H9 (cell line): ENCODE measurements around the gene TSFM. TPM values are rescaled to one million over a fixed set of nuclear protein-coding genes. Genes with fewer than 3 reads are reported as not detected.

ENCODE experiments used
- DNase-seq: peaks from one replicate; pipeline ENCODE4 v3.0.0-alpha.2; 2017
- H2AFZ ChIP-seq: one replicate; pipeline ENCODE4 v1.6.1; 2013; ENCODE audit warnings: mild to moderate bottlenecking, low read length, control low read depth, moderate library complexity
- H2AK5ac ChIP-seq: 2 replicates; pipeline ENCODE4 v1.6.1; 2013; ENCODE audit warnings: low read length, control low read depth, mixed read lengths; ENCODE audit not compliant: insufficient read length
- H2BK120ac ChIP-seq: one replicate; pipeline ENCODE4 v1.6.1; 2013; ENCODE audit warnings: low read depth, mild to moderate bottlenecking, low read length, control low read depth, inconsistent platforms; ENCODE audit not compliant: poor library complexity, severe bottlenecking
- H2BK12ac ChIP-seq: 2 replicates; pipeline ENCODE4 v1.6.1; 2013; ENCODE audit warnings: low read length, control low read depth, mixed read lengths, low read depth; ENCODE audit not compliant: insufficient read length
- H2BK15ac ChIP-seq: 2 replicates; pipeline ENCODE4 v1.6.1; 2013; ENCODE audit warnings: low read depth, low read length, control low read depth
- H2BK20ac ChIP-seq: one replicate; pipeline ENCODE4 v1.6.1; 2013; ENCODE audit warnings: low read depth, mild to moderate bottlenecking, low read length, control low read depth, inconsistent platforms; ENCODE audit not compliant: poor library complexity, severe bottlenecking
- H2BK5ac ChIP-seq: 2 replicates; pipeline ENCODE4 v1.6.1; 2013; ENCODE audit warnings: low read length, control low read depth, mixed read lengths; ENCODE audit not compliant: insufficient read length
- H3K14ac ChIP-seq: 2 replicates; pipeline ENCODE4 v1.6.1; 2013; ENCODE audit warnings: low read length, control low read depth; ENCODE audit not compliant: insufficient read depth
- H3K18ac ChIP-seq: 2 replicates; pipeline ENCODE4 v1.6.1; 2013; ENCODE audit warnings: low read depth, mild to moderate bottlenecking, mixed read lengths, low read length, control low read depth; ENCODE audit not compliant: insufficient read length
- H3K23ac ChIP-seq: 2 replicates; pipeline ENCODE4 v1.6.1; 2013; ENCODE audit warnings: low read length, control low read depth, mixed read lengths, low read depth; ENCODE audit not compliant: insufficient read length
- H3K23me2 ChIP-seq: 2 replicates; pipeline ENCODE4 v1.6.1; 2013; ENCODE audit warnings: low read depth, mild to moderate bottlenecking, mixed read lengths, low read length, control low read depth; ENCODE audit not compliant: insufficient read length, poor library complexity, severe bottlenecking
- H3K27ac ChIP-seq: 2 replicates; pipeline ENCODE4 v1.5.1; 2013; ENCODE audit warnings: low read length, control low read depth, mixed read lengths, low read depth; ENCODE audit not compliant: insufficient read length
- H3K27me3 ChIP-seq: 2 replicates; pipeline ENCODE4 v1.6.1; 2013; ENCODE audit warnings: low read length, control low read depth, inconsistent platforms; ENCODE audit not compliant: insufficient read depth
- H3K4ac ChIP-seq: 2 replicates; pipeline ENCODE4 v1.6.1; 2013; ENCODE audit warnings: low read depth, mild to moderate bottlenecking, control low read depth, inconsistent platforms, low read length, moderate library complexity
- H3K4me1 ChIP-seq: 2 replicates; pipeline ENCODE4 v1.6.1; 2013; ENCODE audit warnings: low read length, control low read depth, inconsistent platforms; ENCODE audit not compliant: insufficient read depth
- H3K4me2 ChIP-seq: 2 replicates; pipeline ENCODE4 v1.6.1; 2013; ENCODE audit warnings: low read length, control low read depth, mixed read lengths; ENCODE audit not compliant: insufficient read length, insufficient read depth
- H3K56ac ChIP-seq: 2 replicates; pipeline ENCODE4 v1.6.1; 2013; ENCODE audit warnings: low read depth, mild to moderate bottlenecking, mixed read lengths, low read length, control low read depth; ENCODE audit not compliant: insufficient read length
- H3K79me1 ChIP-seq: 2 replicates; pipeline ENCODE4 v1.6.1; 2013; ENCODE audit warnings: low read depth, mild to moderate bottlenecking, moderate library complexity, low read length, control low read depth, inconsistent platforms; ENCODE audit not compliant: insufficient read depth, poor library complexity, severe bottlenecking
- H3K79me2 ChIP-seq: 2 replicates; pipeline ENCODE4 v1.6.1; 2013; ENCODE audit warnings: low read length, control low read depth, inconsistent platforms; ENCODE audit not compliant: insufficient read depth
- H3K9ac ChIP-seq: 2 replicates; pipeline ENCODE4 v1.6.1; 2013; ENCODE audit warnings: low read length, control low read depth, mixed read lengths; ENCODE audit not compliant: insufficient read length; ENCODE audit errors: extremely low read depth
- H3K9me3 ChIP-seq: one replicate; pipeline ENCODE4 v1.6.1; 2013; ENCODE audit warnings: low read depth, low read length, inconsistent platforms; ENCODE audit not compliant: control insufficient read depth
- H3T11ph ChIP-seq: one replicate; pipeline ENCODE4 v1.6.1; 2013; ENCODE audit warnings: mild to moderate bottlenecking, low read length, control low read depth, inconsistent platforms
- H4K20me1 ChIP-seq: one replicate; pipeline ENCODE4 v1.6.1; 2013; ENCODE audit not compliant: control insufficient read depth, insufficient read length, insufficient read depth
- H4K5ac ChIP-seq: 2 replicates; pipeline ENCODE4 v1.6.1; 2013; ENCODE audit warnings: low read depth, mild to moderate bottlenecking, mixed read lengths, low read length, control low read depth; ENCODE audit not compliant: insufficient read length
- H4K8ac ChIP-seq: replicated peaks from 2 replicates; pipeline ENCODE4 v1.6.1; 2013; ENCODE audit warnings: low read length, control low read depth, mixed read lengths, low read depth; ENCODE audit not compliant: insufficient read length
- H4K91ac ChIP-seq: 2 replicates; pipeline ENCODE4 v1.6.1; 2013; ENCODE audit warnings: low read depth, mild to moderate bottlenecking, moderate library complexity, mixed read lengths, low read length, control low read depth; ENCODE audit not compliant: insufficient read length
- H3K27ac Mint-ChIP-seq, 3 experiments: 2 replicates in 2 of 3; 3 replicates in 1 of 3; pipeline ENCODE4 v1.8.0; 2020 to 2021; ENCODE audit warnings: mixed read lengths in 3 of 3, mild to moderate bottlenecking in 1 of 3, moderate library complexity in 1 of 3
- H3K27me3 Mint-ChIP-seq: 2 replicates; pipeline ENCODE4 v1.8.0; 2021; ENCODE audit warnings: low read depth, mild to moderate bottlenecking, moderate library complexity, mixed read lengths
- H3K36me3 Mint-ChIP-seq, 3 experiments: 2 replicates in 2 of 3; 3 replicates in 1 of 3; pipeline ENCODE4 v1.8.0; 2020 to 2021; ENCODE audit warnings: low read depth in 3 of 3, mixed read lengths in 3 of 3; ENCODE audit not compliant: insufficient read depth in 1 of 3
- H3K4me1 Mint-ChIP-seq, 2 experiments: 2 replicates each; pipeline ENCODE4 v1.8.0; 2020; ENCODE audit warnings: mixed read lengths in 2 of 2
- H3K4me3 Mint-ChIP-seq, 2 experiments: 2 replicates in 1 of 2; 3 replicates in 1 of 2; pipeline ENCODE4 v1.8.0; 2020 to 2021; ENCODE audit warnings: mild to moderate bottlenecking in 2 of 2, mixed read lengths in 2 of 2, moderate library complexity in 1 of 2
- H3K9me3 Mint-ChIP-seq, 2 experiments: 2 replicates in 1 of 2; 3 replicates in 1 of 2; pipeline ENCODE4 v1.8.0; 2020; ENCODE audit warnings: mild to moderate bottlenecking in 2 of 2, mixed read lengths in 2 of 2, moderate library complexity in 1 of 2
- CTCF ChIP-seq: fragments of 200-600 bp; sonication (generic); conservative IDR thresholded peaks from 3 replicates; pipeline ENCODE4 v1.8.0; 2021; ENCODE audit warnings: antibody characterized with exemption, mild to moderate bottlenecking
- WGBS: extraction: QIAGEN DNeasy Blood & Tissue Kit; methylation state at CpG from one replicate; pipeline ENCODE4 v1.1.7; 2013; ENCODE audit warnings: missing lambda C conversion rate, low lambda C conversion rate, mixed read lengths; ENCODE audit not compliant: insufficient read length; ENCODE audit errors: extremely low coverage; 5-methylcytosine and 5-hydroxymethylcytosine counted together
- total RNA-seq: library from RNA; stranded (reverse); gene quantifications from 2 replicates; pipeline ENCODE4 v1.2.1, GENCODE V29; 2021

TSFM gene
- total RNA-seq, 1 experiment from 2014 or later: 50.2 TPM

GRCh38 chr12:57769594-57769993, 13.0 kb upstream of the TSFM start:
- H3K79me2 ChIP-seq: no peaks in the 10 kb centered on the region
- H3K9me3 ChIP-seq: no peaks in the 10 kb centered on the region
- H2BK12ac ChIP-seq: no peak overlapping the region
- no peak overlapping the region for H4K8ac ChIP-seq
- WGBS: no CpG with 5 or more reads among the region's 11 CpGs
- no peak overlapping the region for H3T11ph ChIP-seq
- H2BK5ac ChIP-seq: no peak overlapping the region
- no peak overlapping the region for H2AK5ac ChIP-seq
- no peak overlapping the region for H4K91ac ChIP-seq
- H4K5ac ChIP-seq: no peak overlapping the region
- TF ChIP-seq CTCF: no peak
- peaks cover 31% of the 10 kb centered on the region for H3K27me3 Mint-ChIP-seq
- H3K18ac ChIP-seq: no peak overlapping the region
- no peak overlapping the region for H2BK20ac ChIP-seq
- peaks cover 3% of the 10 kb centered on the region; the same call in 1 of the 2 replicates for H3K4me1 ChIP-seq
- no peak overlapping the region for H2BK15ac ChIP-seq
- no peaks in the 10 kb centered on the region for H3K9me3 Mint-ChIP-seq
- peaks cover 21% of the 10 kb centered on the region; the same call in 1 of the 2 replicates for H3K27me3 ChIP-seq
- no peak overlapping the region for H2BK120ac ChIP-seq
- H2AFZ ChIP-seq: no peak overlapping the region
- no peak overlapping the region for H3K23ac ChIP-seq
- H3K27ac Mint-ChIP-seq: no peak overlapping the region
- no peaks in the 10 kb centered on the region for H4K20me1 ChIP-seq
- H3K4me1 Mint-ChIP-seq: peaks cover 22 to 37% of the 10 kb centered on the region in 2 experiments
- no peak overlapping the region for H3K56ac ChIP-seq
- H3K23me2 ChIP-seq: peaks cover 33% of the 10 kb centered on the region
- no peak overlapping the region for H3K27ac ChIP-seq
- no peak for DNase-seq
- no peak overlapping the region for H3K4me2 ChIP-seq
- H3K14ac ChIP-seq: no peak overlapping the region
- no peaks in the 10 kb centered on the region for H3K79me1 ChIP-seq
- peak overlapping the region; percentile 3 to 21; a peak in 1 of 5 replicates for H3K4me3 Mint-ChIP-seq
- no peak overlapping the region for H3K9ac ChIP-seq
- H3K4ac ChIP-seq: no peak overlapping the region
- peaks cover 20 to 39% (median 31%) of the 10 kb centered on the region in 3 experiments for H3K36me3 Mint-ChIP-seq
